Stimulated activated CD4-positive, alpha-beta T cell treated with anti-CD3 and anti-CD28 coated beads, Interleukin-2, amount 100 ng/mL, for 48 hours (primary cell): Measurements from ENCODE around the gene CNGA2.

Experiments used
- DNase-seq, 2 donors: peaks; one replicate each; pipeline ENCODE4 v3.0.0-alpha.2; 2020

CNGA2 gene

DNA sequence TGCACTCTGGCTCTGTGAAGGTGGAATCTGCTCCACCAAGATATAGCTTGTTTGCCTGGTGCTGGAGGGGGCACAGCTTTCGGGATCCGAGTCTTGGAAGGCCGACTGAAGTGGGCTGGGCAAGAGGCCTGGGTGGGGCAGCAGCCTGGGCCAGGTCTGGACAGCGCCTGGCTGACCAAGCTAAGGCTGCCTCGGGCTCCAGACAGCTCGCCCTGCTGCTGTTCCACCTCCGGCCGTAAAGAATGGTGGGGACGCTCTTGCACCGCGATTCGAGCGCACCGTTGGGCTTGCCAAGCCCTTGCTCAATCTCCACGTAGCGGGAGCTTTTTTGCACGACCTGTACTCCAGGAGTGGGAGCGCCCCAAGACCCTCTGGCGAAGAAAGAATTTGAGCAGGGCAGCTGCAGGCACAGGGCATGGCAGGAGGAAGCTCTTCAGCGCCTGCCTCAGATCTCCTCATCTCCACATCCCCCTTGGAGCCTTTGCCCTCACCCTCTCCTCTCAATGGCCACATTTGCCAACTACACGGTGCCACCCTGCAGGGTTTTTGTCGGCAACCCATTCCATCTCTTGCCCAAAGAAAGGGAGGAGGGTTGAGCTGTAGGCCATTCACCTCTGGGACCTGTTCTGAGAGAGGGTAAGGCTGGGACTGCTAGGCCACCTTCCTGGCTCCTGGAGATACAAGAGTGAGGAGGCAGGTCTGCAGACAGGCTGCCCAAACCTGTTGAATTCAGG, 18.9 kb downstream of the CNGA2 start:
- peak; percentile 0 to 13 for DNase-seq

DNA sequence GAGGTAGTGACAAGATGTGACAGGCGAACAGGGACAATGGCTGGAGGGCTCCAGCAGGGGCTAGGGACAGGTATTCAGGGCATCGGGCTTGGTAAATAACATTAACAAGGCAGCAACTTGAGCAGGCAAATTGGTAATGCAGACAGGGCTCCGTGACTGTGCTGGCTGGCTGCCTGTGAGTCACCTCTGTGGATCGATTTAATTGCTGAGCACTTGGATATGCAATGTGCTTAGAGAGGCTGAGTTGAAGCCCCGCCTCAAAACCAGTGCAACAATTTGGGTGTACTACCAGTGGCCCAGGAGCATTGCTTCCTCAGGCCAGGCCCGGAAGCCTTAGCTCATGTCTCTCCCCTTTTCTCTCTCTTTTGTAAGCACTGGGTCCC, 19.5 kb downstream of the CNGA2 start:
- DNase-seq, result no peak

DNA sequence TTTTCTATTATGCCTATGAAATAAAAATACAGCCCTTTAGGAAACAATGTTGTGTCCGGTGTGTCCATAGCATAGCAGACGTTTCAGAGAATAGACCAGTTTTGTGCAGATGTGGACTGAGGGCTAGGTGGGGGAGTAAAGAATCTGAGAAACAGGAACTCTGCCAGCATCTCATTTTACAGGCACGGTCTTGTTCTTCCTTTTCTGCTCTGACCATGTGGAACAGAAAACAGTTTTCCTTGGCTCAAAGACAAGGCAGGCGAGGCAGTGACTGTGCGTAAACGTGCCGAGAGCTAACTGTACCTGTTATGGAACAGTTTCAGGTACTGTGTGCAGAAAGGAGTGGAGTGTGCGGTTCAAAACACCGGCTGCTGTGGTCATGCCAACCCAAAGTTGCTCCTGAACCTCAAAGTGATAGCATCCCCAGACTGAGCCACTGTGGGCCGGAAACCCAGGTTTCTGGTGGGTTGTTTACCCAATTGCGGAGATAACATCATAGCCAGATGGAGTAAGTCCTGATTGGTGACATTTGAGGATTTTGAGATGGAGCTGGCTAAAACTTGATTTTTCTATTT, 20.2 kb downstream of the CNGA2 start:
- DNase-seq, result no peak

DNA sequence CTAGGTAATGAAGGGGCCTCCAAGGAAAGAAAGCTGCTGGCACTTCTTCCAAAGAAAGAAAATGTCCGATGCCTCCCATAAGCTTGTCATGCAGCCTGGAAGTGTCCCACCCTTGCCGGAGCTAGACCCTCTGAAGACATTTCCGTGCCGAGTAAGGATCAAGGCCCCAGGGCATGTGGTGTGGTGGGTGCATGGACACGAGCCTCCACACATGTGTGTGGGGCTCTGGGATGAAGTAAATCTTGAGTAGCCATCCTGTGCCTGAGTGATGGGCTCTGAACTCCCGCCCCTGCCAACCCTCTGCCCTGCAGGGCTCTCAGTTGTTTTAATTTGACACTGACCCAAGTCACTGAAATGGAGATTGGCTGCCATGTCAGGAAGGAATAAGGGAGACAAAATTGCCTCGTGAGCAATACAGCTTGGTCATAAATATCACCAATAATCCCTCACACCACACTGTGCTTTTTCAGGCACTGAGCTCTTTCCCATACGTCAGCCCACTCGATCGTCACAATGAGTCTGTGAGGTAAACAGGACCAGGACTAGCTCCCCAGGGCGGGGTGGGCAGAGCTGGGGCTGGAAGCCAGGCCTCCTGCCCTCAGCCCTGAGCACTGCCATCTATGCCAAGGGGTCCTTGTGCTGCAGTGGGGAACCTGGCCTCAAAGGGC, 24.6 kb downstream of the CNGA2 start:
- DNase-seq, result no peak

DNA sequence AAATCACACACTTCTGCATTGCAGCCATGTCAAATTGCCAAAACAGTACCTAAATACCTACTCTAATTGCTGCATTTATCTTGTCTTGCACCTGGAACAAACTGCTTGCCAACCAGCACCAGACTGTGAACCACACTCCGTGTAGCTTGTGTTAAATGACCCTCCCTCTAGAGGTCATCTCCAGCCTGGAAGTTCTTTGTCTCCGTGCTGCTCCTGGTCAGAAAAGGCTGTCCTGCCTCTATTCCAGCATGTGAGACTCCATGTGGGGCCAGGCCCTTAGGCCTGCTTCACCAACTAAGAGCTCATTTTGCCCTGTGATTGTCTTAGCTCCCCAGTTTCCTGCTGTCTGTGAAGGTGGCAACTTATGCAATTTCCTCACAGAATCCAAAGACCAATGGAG, 28.3 kb downstream of the CNGA2 start:
- DNase-seq, result no peak

DNA sequence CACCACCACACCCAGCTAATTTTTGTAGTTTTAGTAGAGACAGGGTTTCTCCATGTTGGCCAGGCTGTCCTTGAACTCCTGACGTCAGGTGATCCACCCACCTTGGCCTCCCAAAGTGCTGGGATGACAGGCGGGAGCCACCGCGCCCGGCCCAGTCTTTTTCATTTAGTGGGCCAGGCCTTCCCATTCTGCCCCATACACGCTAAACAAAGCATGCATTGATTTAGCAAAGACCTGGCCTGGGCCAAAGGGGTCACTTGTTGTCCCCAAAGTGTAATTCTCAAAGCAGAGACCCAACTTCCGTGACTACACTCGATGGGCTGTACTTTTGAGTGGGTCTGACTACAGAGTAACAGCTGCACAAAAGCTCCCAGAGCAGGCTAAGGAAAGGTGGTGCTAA, 29.2 kb downstream of the CNGA2 start:
- no peak for DNase-seq

DNA sequence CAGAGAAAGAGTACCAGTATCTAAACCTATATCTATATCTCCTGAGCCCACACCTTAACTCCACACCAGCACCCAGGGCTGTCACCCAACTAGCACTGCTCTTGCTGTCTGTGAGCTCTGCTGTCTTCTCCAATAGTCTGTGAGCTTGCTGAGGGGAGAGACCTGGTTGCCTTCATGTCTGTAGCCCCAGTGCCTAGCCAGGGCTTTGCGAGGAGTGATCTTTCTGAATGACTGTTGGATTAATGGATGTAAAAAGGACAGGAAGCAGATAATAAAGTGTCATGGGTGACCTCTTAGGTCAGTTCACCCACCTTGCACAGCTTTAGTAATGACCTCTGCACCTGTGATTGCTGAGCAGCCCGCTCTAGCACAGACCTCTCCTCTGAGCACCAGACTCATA, 30.5 kb downstream of the CNGA2 start:
- DNase-seq, result no peak

DNA sequence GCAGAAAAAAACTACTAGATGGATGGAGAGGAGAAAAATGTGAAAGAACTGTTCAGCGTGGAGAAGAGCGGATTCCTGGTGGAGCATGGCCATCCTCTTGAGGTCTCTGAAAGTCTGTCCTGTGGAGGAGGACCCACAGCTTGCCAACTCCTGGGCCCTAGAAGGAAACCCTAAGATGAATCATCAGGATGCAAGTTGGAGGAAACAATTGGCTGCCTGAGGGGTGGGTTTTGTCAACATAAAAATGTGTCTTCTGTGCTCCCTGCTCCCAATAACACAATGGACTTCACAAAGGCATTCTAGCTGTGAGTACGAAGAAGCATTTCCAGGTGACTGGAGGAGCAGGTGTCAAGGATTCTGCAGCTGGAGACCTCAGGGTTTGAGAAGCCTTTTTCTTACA, 37.2 kb downstream of the CNGA2 start:
- DNase-seq, result no peak

DNA sequence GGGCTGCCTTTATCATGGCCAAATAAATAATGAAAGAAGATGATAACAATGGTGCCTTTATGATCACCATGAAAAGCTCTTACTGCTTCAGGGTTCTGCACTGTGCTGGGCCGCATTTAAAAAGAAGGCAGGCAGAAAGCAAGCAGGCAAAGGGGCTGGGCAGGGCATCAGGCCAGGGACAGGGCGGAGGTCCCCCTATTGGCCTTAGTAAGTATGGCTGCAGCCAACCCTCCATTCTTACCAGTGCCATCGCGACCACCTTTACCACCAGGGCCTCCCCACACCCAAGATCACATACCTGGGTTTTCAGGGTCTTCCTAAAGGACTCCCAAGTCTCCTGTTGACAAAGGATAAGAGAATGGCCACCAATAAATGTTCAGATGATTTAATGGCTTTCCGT, 38.9 kb downstream of the CNGA2 start:
- DNase-seq, result no peak

DNA sequence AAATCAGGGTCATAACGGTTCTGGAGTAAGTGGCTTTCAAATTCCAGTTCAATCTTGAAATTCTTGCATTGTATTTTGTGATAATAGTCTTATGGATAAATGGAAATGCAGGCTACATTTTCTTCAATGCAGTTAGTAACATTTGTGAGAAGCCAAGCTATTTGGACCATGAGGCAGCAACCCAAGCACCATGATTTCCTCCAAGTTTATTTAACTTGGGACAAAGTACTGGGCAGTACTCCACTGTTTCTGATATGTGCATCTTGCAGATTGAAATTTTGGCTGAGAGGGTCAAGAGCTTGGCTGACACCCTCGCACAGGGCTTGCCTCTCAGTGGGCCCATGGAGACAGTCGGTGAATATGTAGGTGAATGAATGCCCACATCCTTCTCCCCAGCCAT, 39.9 kb downstream of the CNGA2 start:
- DNase-seq, result no peak

DNA sequence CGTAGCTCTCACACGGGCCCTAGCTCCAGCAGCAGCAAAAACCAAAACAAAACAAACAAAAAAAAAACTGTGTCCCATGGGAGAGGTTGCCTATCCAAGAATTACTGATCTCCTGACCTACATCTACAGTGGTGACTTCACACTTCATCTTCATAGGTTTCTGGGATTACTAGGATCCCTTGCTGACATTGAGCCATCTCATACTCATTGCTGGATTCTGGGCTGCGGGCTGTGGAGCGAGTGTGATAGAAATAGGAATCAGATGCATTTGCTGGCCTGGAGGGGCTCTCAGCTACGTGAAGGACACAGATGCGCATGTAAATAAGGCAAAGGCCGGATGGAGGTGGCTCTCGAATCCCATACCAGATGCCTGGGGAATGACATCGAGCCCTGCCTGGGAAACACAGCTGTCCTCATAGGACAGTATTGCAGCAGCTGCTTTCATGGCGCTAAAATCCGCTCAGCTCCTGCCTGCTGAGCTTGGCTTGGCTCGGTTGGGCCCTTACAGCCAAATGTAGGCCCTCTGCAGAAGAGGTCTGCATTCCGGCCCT, 41.7 kb downstream of the CNGA2 start:
- DNase-seq, result no peak

DNA sequence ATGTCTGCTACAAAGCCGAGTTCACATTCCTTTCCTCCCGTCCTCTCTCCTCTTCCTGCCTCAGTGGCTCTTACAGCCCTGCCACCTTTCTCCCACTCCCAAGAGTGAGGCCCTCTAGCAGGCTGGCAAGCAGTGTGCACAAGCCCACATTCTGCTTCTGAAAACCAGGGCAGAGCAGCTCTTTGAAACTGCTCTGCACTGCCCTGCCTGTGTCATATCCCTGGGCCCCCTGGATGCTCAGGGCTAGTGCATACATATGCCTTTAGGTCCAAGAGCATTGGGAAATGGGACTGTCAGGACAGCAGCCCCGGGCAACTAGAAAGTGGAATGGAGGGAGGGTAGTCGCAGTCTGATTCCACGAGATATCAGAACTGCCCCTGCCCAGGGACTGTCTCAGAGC, 42.4 kb downstream of the CNGA2 start:
- DNase-seq, result no peak

DNA sequence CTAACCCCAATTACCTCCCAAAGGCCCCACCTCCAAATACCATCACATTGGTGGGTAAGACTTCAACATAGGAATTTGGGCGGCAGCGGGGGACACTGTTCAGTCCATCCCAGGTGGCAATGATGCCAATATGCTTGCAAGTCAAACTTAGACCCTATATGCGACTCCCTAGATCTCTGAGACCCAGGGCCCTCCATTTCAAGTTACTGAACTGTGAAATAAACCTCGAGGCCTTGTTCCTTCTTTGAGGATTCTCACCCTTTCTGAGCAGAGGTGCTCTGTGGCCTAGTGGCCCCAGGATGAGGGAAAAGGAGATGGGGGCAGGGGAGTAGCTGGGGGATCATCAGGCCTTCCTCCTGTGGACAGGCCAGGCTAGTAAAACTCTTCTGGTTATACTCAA, 44.7 kb downstream of the CNGA2 start:
- no peak for DNase-seq

DNA sequence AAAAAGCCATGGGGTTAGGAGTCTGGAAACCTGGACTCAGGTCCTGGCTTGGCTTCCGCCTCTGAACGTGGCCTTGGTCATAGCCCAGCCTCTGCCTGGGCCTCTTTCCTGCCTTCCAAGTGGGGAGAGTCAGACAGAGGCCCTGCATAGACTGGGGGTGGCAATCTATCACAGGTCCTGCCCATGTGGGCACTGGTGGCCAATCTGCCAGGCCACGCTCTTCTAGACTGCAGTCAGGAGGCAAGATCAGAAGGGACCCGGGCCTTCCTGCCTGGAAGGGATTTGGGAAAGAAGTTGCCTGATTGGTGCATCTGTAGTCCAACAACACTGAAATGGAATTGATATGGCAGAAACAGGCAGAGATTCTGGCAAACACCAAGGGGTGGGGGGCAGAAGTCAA, 46.1 kb downstream of the CNGA2 start:
- no peak for DNase-seq

DNA sequence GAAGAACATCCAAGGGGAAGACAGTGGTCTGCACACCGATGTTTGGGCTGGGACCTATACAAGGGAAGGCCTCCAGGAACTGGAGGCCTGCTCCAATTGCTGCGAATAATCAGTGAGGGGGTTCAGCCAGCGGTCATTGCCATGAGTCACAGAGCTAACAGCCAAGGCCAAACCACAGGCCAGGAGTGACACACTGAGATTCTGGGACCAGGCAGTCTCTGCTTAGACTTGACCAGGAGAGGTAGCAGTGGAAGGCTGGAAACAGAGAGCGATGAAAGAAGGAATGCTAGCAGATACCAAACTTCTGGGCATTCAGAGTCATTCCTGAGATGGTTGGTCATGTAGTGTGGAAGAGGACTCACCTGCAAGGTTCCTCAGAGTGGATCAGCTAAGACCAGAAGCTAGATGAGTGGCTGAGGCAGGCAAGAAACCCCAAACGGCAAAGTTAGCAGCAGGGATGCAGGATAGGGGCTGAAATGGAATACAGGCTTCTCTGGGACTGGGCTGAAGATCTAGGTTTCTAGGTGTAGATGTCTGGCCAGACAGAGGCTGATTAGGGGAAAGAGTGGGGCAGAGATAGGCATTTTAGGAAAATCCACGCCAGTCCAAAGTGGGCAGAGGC, 54.7 kb downstream of the CNGA2 start:
- no peak for DNase-seq

DNA sequence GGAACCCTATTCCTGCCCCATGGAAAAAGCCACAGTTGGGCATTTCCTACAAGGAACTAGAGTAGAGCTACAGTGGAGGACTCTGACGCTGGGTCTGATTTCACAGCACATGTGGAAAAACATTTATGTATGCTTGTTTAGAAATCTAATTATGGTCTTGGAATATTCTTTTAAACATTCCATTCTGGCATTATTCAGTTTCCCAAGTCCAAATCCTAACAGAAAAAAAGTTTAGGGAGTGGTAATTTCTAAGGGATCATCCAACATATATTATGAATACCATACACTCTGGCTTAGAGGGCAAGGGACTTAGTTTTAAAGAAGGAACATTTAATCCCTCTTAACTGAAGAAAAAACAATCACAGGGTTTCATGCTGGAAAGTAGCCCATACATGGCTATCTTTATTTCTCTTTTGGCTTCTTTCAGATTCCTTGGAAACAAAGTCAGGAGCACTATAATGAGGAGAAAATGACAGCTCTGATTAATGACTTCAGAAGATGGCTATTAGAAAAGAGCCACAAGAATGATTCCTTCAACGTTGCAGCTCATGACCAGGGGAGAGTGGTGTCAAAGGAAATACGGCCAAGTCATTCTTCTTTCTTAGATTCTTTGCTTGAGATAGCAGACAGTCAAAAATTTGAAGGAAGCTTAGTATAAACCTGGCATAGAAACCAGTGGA, 56.1 kb downstream of the CNGA2 start:
- no peak for DNase-seq

DNA sequence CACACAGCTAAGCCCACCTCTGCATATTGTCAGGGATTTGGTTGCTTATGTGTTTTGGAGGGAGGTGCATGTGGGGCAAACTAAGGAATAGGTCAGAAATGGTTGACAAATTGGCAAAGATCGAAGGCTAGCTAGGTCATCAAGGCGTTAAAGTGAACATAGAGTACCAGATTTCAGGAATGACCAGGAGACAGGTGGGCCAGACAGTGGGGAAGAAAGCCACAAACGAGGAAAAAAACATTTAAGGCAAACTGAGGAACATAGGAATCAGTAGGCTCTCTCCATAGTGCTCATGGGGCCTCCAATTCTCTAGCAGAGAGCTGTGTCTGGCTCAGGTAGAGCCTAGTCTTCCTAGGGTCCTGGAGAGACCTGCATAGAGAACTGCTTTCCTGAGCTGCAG, 57.4 kb downstream of the CNGA2 start:
- no peak for DNase-seq

DNA sequence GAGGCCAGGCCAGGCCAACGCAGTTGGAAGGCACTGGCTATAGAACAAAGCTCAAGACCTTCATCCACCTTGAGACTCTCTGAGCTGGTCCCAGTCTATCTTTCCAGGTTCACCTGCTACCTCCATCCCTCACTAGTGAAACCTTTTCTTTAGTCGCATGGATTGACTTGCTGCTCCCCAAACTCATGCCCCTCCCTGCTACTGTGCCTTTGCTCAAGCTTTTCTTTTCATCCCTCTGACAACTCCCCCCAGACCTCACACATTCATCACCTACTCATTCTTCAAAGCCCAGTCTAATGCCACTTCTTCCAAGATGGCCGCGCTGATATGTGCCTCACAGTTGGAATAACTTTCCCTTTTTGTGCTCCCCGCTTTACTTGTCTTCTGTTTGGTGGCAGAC, 58.0 kb downstream of the CNGA2 start:
- DNase-seq, result no peak

DNA sequence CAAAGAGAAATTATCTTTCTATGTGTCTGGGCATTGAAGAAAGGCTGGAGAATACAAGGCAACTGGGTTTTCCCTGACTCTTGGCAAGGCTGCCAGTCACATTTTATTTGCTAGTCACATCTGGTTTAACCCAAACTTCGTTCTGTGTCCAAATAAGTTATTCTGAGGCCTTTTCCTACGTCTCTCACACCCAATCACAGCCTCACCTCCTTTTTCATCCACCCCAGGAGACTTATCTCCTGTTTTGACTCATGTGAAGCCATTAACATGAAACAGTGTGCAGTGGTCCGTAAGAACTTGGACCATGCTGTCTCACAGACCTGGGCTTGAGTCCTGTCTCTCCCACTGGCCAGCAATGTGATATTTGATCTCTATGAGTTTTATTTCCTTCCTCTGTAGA, 59.3 kb downstream of the CNGA2 start:
- DNase-seq, result no peak
